Measurements from ENCODE around the gene TMEM170A. TPM values are rescaled to one million over a fixed set of nuclear protein-coding genes. Genes with fewer than 3 reads are reported as not detected.
"Not testable (repeated sequence)": the region's sequence is repeated elsewhere in the genome, so short reads cannot be mapped to it uniquely, and the experiment has no call there.

The TMEM170A gene
- total and polyA plus RNA-seq, 2 of the 13 experiments (the other 11 are each of a cell fraction or from before 2014, with no cell fraction given), result 35.7 to 39.7 TPM

- TF ChIP-seq, protein P1, sequence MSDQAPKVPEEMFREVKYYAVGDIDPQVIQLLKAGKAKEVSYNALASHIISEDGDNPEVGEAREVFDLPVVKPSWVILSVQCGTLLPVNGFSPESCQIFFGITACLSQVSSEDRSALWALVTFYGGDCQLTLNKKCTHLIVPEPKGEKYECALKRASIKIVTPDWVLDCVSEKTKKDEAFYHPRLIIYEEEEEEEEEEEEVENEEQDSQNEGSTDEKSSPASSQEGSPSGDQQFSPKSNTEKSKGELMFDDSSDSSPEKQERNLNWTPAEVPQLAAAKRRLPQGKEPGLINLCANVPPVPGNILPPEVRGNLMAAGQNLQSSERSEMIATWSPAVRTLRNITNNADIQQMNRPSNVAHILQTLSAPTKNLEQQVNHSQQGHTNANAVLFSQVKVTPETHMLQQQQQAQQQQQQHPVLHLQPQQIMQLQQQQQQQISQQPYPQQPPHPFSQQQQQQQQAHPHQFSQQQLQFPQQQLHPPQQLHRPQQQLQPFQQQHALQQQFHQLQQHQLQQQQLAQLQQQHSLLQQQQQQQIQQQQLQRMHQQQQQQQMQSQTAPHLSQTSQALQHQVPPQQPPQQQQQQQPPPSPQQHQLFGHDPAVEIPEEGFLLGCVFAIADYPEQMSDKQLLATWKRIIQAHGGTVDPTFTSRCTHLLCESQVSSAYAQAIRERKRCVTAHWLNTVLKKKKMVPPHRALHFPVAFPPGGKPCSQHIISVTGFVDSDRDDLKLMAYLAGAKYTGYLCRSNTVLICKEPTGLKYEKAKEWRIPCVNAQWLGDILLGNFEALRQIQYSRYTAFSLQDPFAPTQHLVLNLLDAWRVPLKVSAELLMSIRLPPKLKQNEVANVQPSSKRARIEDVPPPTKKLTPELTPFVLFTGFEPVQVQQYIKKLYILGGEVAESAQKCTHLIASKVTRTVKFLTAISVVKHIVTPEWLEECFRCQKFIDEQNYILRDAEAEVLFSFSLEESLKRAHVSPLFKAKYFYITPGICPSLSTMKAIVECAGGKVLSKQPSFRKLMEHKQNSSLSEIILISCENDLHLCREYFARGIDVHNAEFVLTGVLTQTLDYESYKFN (CRISPR knock-in tag; conservative IDR thresholded peaks at IDR 0.05), result peak; percentile 85
- TF ChIP-seq HNF1A (IDR thresholded peaks at IDR 0.05; ENCODE audit: low read depth) (peak; percentile 42; the same call in 1 of the 2 replicates), ZNF383 (CRISPR knock-in tag; IDR thresholded peaks at IDR 0.05; ENCODE audit: borderline replicate concordance) (peak; percentile 19; the same call in 1 of the 2 replicates), NR2F1 (CRISPR knock-in tag; IDR thresholded peaks at IDR 0.05) (peak in 1 of 2 experiments; percentile 54; a peak in 1 of 4 replicates), ZBTB38 (CRISPR knock-in tag; IDR thresholded peaks at IDR 0.05) (peak; percentile 94), ZNF274 (CRISPR knock-in tag; IDR thresholded peaks at IDR 0.05) (0 out of 2 replicates have a peak, but pooled peaks have one; percentile 37), ZNF136 (CRISPR knock-in tag; IDR thresholded peaks at IDR 0.05; ENCODE audit: low read depth) (0 out of 2 replicates have a peak, but pooled peaks have one; percentile 45), SKI (IDR thresholded peaks at IDR 0.05; ENCODE audit: partially characterized antibody) (peak; percentile 26), JUND (CRISPR knock-in tag; IDR thresholded peaks at IDR 0.05) (peak; percentile 36; the same call in 1 of the 2 replicates), ZNF792 (CRISPR knock-in tag; IDR thresholded peaks at IDR 0.05) (peak; percentile 70; the same call in 1 of the 2 replicates), POLR2A (IDR thresholded peaks at IDR 0.05; ENCODE audit: insufficient read depth in 1 of 2, low read depth in 2 of 2, low read length in 2 of 2) (0 out of 4 replicates have a peak, but pooled peaks of 1 of the 2 experiments have one; percentile 14), HNF4A (CRISPR knock-in tag; IDR thresholded peaks at IDR 0.05) (peak; percentile 72), CREB1 (CRISPR knock-in tag; IDR thresholded peaks at IDR 0.05) (peak; percentile 66; the same call in 1 of the 2 replicates)
- not testable (repeated sequence) for TF ChIP-seq HNF1A (CRISPR knock-in tag; IDR thresholded peaks at IDR 0.05; ENCODE audit: borderline replicate concordance); CREB1 (IDR thresholded peaks at IDR 0.05)
- TF ChIP-seq, protein P2, sequence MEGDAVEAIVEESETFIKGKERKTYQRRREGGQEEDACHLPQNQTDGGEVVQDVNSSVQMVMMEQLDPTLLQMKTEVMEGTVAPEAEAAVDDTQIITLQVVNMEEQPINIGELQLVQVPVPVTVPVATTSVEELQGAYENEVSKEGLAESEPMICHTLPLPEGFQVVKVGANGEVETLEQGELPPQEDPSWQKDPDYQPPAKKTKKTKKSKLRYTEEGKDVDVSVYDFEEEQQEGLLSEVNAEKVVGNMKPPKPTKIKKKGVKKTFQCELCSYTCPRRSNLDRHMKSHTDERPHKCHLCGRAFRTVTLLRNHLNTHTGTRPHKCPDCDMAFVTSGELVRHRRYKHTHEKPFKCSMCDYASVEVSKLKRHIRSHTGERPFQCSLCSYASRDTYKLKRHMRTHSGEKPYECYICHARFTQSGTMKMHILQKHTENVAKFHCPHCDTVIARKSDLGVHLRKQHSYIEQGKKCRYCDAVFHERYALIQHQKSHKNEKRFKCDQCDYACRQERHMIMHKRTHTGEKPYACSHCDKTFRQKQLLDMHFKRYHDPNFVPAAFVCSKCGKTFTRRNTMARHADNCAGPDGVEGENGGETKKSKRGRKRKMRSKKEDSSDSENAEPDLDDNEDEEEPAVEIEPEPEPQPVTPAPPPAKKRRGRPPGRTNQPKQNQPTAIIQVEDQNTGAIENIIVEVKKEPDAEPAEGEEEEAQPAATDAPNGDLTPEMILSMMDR (CRISPR knock-in tag; IDR thresholded peaks at IDR 0.05), result peak; percentile 34; the same call in 1 of the 2 replicates
- TF ChIP-seq, protein P3, sequence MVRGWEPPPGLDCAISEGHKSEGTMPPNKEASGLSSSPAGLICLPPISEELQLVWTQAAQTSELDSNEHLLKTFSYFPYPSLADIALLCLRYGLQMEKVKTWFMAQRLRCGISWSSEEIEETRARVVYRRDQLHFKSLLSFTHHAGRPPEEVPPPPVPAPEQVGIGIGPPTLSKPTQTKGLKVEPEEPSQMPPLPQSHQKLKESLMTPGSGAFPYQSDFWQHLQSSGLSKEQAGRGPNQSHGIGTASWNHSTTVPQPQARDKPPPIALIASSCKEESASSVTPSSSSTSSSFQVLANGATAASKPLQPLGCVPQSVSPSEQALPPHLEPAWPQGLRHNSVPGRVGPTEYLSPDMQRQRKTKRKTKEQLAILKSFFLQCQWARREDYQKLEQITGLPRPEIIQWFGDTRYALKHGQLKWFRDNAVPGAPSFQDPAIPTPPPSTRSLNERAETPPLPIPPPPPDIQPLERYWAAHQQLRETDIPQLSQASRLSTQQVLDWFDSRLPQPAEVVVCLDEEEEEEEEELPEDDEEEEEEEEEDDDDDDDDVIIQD (CRISPR knock-in tag; IDR thresholded peaks at IDR 0.05; ENCODE audit: low read depth), result peak; percentile 46; the same call in 1 of the 2 replicates
Observed at GRCh38 chr16:75424105-75424762, 40.3 kb downstream of the TMEM170A start (continued).
